Measurements from ENCODE around the gene ATL1.

DNA sequence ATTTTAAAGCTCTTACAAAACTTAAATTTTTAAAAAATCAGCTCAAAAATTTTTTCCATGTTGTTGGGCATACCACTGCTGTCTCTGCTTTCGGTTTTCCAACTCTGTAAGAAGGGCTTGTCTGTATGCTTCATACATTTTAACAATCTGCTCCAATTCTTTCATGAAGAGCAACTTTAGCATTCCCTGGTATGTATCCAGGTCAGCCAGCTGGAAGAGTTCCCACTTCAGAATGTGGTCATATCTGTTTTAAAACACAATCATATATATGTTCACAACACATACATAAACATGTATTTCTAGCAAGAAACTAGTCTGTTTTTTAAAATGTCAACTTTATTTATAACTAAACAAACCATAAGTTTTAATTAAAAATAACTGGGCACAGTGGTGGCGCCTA is 75.2 kb downstream of the ATL1 start:
- TF ChIP-seq, protein P1, sequence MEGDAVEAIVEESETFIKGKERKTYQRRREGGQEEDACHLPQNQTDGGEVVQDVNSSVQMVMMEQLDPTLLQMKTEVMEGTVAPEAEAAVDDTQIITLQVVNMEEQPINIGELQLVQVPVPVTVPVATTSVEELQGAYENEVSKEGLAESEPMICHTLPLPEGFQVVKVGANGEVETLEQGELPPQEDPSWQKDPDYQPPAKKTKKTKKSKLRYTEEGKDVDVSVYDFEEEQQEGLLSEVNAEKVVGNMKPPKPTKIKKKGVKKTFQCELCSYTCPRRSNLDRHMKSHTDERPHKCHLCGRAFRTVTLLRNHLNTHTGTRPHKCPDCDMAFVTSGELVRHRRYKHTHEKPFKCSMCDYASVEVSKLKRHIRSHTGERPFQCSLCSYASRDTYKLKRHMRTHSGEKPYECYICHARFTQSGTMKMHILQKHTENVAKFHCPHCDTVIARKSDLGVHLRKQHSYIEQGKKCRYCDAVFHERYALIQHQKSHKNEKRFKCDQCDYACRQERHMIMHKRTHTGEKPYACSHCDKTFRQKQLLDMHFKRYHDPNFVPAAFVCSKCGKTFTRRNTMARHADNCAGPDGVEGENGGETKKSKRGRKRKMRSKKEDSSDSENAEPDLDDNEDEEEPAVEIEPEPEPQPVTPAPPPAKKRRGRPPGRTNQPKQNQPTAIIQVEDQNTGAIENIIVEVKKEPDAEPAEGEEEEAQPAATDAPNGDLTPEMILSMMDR (IDR thresholded peaks at IDR 0.05) = no peak
- TF ChIP-seq POLR2A (IDR thresholded peaks at IDR 0.05) = no peak

Measured in uterus (tissue), 2 donors.